AG08396 (cell line): ENCODE results near the gene ADAMTS9.
A peak's percentile ranks its signal among the peaks of the same experiment; 100 is the strongest.

Source experiments
- DNase-seq: peaks from one replicate; pipeline ENCODE4 v3.0.0; 2012; ENCODE audit warnings: low spot score, mixed read lengths

Gene ADAMTS9

GRCh38 chr3:64685331-64685799 is 2.4 kb downstream of the ADAMTS9 start:
- DNase-seq = no peak

DNA sequence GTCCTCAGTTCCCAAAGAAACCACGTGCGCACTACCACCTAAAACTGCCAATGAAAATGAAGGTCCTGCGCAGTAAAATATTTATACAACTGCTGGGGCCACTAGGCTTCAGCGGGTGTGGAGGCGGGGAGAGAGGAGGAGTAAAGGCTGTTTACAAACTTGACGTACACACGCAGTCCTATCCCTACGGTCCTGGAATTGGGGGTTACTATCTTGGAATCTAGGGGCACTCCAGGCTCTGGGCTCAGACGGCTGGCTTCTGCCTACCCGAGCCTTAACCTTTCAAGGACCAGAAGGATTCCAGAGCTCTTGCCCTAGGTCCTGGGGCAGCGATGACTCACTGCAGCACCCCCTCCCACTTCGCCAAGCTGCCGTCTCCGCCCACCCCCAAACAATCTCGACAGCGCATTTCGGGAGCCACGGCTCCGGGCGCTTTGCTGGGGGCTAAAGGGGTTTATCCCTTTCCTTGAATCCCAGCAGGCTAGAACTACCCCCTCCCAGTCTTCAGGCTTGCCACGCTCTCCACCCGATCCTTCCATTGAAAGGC is 3.0 kb downstream of the ADAMTS9 start:
- peak; percentile 22 for DNase-seq

GRCh38 chr3:64681827-64682226 is 6.0 kb downstream of the ADAMTS9 start:
- DNase-seq = no peak

DNA sequence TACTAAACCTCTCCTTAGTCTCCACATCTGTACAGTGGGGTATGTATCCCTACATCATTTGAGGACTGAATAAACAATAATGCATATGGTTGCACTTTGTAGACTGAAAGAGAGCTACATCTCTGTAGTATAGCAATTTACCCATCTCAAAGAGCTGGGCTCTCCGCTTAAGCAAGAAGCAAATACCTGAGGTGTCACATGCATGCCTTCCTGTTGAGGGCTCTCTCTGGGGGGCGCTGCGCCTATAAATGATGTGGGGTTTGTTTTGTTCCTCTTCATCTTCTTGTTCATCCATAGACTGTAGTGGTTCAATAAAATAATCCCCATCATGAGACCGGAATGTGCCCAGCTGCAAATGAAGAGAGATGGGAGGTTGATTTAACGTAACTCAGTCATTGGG is 6.8 kb downstream of the ADAMTS9 start:
- DNase-seq = no peak

DNA sequence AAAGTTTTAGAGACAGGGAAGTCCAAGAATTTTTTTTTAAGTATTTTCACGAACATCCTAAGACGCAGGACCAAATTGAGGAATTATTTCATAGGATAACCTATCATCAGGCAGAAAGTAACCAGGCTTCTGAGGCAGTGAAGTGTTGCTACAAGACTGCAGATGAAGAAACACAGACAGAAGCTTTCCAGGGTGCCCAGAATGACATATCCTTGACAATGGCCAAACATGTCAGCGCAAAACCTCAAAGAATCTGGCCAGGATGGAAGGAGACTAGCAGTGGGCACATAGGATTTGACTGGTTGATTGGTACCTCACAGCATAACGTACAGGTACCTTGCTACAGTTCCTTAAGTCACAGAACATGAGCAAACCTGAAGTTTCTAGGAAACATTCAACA is 7.5 kb downstream of the ADAMTS9 start:
- DNase-seq = no peak

- no peak for DNase-seq
These were observed 9.7 kb downstream of the ADAMTS9 start for GRCh38 chr3:64677961-64678716.

DNA sequence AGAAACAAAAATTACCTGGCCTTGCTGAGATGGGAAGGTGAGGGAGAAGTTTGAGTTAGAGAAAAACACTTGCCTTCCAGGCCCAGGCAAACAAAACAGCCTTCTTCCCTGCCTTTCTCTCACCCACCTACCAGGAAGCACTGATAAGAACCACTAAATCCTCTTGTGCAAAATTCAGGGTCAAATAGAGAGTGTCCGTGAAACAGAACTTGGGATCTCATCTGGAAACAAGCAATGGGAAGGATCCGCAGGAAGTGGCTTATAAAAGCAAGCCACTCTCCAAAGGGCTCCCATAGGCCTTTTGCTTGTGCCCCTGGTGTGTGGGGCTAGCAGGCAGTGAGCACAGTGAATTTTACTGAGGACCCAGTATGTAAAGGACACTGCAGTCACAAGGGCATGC is 11.0 kb downstream of the ADAMTS9 start:
- no peak for DNase-seq

GRCh38 chr3:64675687-64676247 is 12.0 kb downstream of the ADAMTS9 start:
- DNase-seq = no peak

DNA sequence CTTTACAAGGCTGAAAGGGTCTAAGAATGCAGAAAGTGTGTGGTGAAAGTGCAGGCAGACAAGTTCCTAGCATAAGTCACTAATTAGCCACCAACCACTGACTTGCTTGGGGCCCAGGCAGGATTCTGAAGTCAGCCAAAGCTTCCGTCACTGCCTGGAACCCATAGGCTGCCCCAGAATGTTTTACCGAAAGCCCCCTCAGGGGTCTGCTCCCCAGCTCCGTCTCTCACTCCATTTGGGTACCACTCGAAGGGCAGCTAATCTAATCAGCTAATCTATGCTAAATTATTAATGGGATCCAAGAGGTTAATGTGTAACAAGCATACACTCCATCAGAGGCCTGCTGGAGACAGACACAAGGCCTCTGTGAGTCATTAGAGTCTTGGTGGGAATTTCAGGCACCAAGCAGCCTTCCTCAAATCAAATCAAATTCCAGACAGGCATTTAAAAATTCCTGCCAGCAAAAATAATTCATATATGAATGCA is 13.2 kb downstream of the ADAMTS9 start:
- DNase-seq = no peak

- no peak for DNase-seq
These were observed 14.6 kb downstream of the ADAMTS9 start for GRCh38 chr3:64673159-64673715.

GRCh38 chr3:64668582-64669510 is 19.0 kb downstream of the ADAMTS9 start:
- DNase-seq = no peak

DNA sequence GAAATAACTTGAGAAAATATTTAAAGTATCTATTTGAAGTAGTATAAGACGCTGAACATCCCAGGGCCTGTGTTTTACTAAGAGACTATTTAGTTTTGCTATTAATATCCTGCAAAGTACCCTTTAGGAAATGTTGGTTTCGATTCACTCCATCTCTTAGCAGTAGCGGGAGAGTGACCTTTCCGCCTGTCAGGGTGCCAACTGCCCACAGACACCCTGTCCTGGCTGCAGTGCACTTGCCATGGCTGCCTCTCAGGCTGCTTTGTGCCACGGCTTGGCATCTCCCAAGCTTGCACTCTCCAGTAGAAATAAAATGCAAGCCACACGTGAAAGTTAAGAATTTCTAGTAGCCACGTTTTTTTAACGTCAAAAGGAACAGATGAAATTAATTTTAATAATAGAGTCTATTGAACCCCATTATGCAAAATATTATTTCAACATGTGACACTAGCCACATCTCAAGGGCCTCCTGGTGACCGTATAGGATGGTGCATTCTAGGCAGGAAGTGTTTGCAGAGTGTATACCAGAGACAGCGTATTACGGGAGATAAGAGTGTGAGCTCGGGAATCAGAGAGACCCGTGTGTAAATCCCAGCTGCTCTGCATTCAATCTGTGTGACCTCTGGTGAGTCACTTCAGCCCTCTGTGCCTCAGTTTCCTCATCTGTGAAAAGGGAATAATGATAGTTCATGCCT is 19.8 kb downstream of the ADAMTS9 start:
- DNase-seq = no peak

- no peak for DNase-seq
These were observed 20.7 kb downstream of the ADAMTS9 start for GRCh38 chr3:64667138-64667537.

- peak; percentile 18 for DNase-seq
These were observed 21.6 kb downstream of the ADAMTS9 start for GRCh38 chr3:64666171-64666588.

GRCh38 chr3:64664397-64664796 is 23.4 kb downstream of the ADAMTS9 start:
- no peak for DNase-seq

DNA sequence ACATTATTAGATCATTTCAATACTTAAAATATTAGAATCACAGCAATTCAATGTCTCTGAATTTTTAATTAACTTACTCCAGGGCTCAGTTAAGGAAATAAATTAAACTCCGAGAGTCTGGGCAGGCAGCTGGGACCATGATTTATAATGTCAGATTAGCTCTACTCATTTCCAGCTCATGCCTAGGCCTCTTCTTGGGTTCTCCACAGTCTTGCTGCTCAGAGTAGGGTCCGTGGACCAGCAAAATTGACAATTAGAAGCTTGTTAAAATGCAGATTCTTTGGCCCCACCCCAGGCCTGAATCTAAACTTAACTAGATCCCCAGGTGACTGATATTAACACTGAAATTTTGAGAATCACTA is 28.2 kb downstream of the ADAMTS9 start:
- DNase-seq = no peak

DNA sequence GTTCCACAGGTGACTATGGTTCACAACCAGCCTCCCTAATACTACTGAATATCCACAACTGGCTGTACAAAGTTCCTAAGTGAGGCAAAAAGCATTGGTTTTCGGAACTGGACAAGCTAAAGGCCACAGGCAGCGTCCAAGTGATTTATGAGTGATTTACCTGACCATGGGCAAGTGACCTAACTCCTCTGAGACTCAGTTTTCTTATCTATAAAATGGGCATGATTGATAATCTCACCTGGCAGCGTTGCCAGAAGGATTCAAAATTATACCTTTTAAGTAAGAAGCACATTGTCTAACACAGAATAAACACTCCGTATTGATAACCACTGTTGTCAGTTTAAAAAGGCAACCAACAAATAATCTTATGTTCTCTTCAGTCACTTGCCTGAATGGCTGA is 29.8 kb downstream of the ADAMTS9 start:
- DNase-seq = no peak

DNA sequence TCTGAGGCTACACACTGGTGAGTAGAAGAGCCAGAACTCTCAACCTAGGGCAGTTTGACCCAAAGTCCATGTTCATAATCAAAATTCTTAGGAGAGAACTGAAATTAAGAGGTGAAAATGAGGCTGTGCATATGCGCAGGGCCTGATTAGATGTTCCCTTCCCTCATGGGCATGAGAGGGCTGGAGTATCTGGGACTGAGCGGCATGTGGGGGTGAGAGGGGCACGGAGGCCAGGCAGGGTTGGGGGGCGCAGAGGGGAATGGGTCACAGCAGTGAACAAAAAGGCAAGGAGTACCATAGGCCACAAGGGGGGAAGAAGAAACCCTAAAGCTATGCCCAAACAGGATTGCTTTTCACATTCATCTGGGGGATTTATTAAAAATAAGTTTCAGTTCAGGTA is 31.3 kb downstream of the ADAMTS9 start:
- DNase-seq = no peak

GRCh38 chr3:64655160-64655559 is 32.6 kb downstream of the ADAMTS9 start:
- DNase-seq = no peak

DNA sequence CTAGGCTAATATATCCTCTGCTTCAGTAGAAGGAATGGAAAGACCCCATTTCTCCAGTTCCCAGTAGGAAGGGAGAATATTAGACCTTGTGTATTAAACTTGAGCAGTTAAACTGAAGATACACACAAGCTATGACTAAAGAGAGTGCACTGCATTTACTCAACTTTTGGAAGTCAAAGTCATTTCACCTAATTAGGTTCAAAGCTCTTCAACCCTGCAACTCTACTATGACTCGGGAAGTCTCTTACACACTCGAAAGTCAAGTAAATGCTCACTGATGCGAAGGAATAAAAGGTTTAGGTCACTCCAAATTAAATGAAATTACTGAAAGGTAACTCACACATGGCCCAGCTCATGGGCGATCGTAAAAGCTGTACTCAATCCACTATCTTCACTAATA is 33.8 kb downstream of the ADAMTS9 start:
- DNase-seq = no peak

DNA sequence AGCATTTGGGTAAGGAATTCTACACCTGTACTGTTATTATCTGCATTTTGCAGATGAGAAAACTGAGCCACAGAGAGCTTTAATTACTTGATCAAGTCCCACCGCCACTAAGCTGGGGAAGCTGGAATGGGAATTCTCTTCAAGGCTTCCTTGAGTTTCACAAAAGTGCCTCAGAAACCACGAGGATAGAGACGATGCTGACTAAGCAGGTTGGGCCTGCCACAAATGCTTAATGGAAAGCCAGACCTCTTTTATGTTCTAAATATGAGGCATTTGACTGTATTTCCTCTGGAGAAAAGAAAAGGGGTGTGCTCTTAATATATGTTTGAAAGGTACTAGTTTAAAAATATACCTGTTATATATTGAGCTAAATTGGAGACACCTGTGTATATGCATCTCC is 34.7 kb downstream of the ADAMTS9 start:
- no peak for DNase-seq
